Kidney (tissue), 14 donors: ENCODE data around the gene PSEN2. TPM values are rescaled to one million over a fixed set of nuclear protein-coding genes. Genes with fewer than 3 reads are reported as not detected.

Experiments
- DNase-seq, 5 donors: peaks; one replicate each; pipeline ENCODE4 v3.0.0-alpha.2; 2013 to 2020
- FAIRE-seq: peaks from 2 replicates; lab custom pipeline; 2012; peaks lifted over from hg19 to GRCh38; lab: Jason Lieb, UNC
- H3K27ac ChIP-seq, 2 donors: one replicate each; pipeline ENCODE4 v1.7.0; 2013; ENCODE audit warnings: low read depth in 2 of 2, low read length in 2 of 2, inconsistent platforms in 1 of 2
- H3K27me3 ChIP-seq: one replicate; pipeline ENCODE4 v1.7.1; 2013; ENCODE audit warnings: low read length, inconsistent platforms; ENCODE audit not compliant: control insufficient read depth, insufficient read depth
- H3K36me3 ChIP-seq, 3 donors: one replicate each; pipeline versions ENCODE4 v1.7.0 to v1.7.1; 2013; ENCODE audit warnings: low read length in 3 of 3, control low read depth in 1 of 3, inconsistent platforms in 1 of 3; ENCODE audit not compliant: insufficient read depth in 3 of 3, control insufficient read depth in 2 of 3
- H3K4me1 ChIP-seq, 3 donors: one replicate each; pipeline versions ENCODE4 v1.7.0 to v1.7.1; 2013; ENCODE audit warnings: low read length in 3 of 3, inconsistent platforms in 1 of 3, low read depth in 1 of 3; ENCODE audit not compliant: control insufficient read depth in 2 of 3, insufficient read depth in 2 of 3
- H3K4me3 ChIP-seq, 3 donors: one replicate each; pipeline versions ENCODE4 v1.7.0 to v1.8.1; 2013; ENCODE audit warnings: low read length in 3 of 3, control low read depth in 1 of 3, inconsistent platforms in 1 of 3
- H3K9ac ChIP-seq, 3 donors: one replicate each; pipeline versions ENCODE4 v1.7.0 to v1.7.1; 2013; ENCODE audit warnings: low read length in 3 of 3, control low read depth in 1 of 3, inconsistent platforms in 1 of 3
- H3K9me3 ChIP-seq, 3 donors: one replicate each; pipeline versions ENCODE4 v1.7.0 to v1.7.1; 2013; ENCODE audit warnings: low read length in 3 of 3, control low read depth in 1 of 3, inconsistent platforms in 1 of 3; ENCODE audit not compliant: control insufficient read depth in 2 of 3, insufficient read depth in 1 of 3
- intact Hi-C: fragments of 100-400 bp; cut with DNase I; formaldehyde crosslinking; loops from one replicate; pipeline ENCODE4 v1.11.1; 2022
- polyA plus RNA-seq: library from polyadenylated mRNA; stranded (reverse); fragments of 350-450 nt; fragmentation: Illumina TruSeq; extraction: RNeasy Lipid Tissue Mini Kit (QIAGEN cat#74804); gene quantifications from one replicate; pipeline ENCODE4 v1.2.3, GENCODE V29; 2014; ENCODE audit warnings: low read depth, low replicate concordance; ENCODE audit not compliant: insufficient read depth
- total RNA-seq: library from RNA; stranded (reverse); fragmentation: NEBNext Ultra II Directional; extraction: Animal tissue kit (Norgen Biotek cat#: 25700); gene quantifications from one replicate; pipeline ENCODE4 v1.2.1, GENCODE V29; 2021
- TF ChIP-seq, protein P1 (sequence below): IDR thresholded peaks from 3 replicates; pipeline ENCODE4 v1.5.1; 2012; ENCODE audit warnings: mild to moderate bottlenecking, moderate library complexity, borderline replicate concordance; ENCODE audit not compliant: insufficient read depth; ENCODE audit errors: extremely low read depth
- donor health status: control.
- donor health status: control.
- donor health status: control.
- donor health status: control.
- donor health status: control.
- donor health status: DM: yes; HTN: yes; CAD: no.
- donor health status: Normal renal cell carcinoma (clear cell type).

The PSEN2 gene
- total and polyA plus RNA-seq, 2 donors from 2014 or later, result 22.6 to 25.6 TPM

DNA sequence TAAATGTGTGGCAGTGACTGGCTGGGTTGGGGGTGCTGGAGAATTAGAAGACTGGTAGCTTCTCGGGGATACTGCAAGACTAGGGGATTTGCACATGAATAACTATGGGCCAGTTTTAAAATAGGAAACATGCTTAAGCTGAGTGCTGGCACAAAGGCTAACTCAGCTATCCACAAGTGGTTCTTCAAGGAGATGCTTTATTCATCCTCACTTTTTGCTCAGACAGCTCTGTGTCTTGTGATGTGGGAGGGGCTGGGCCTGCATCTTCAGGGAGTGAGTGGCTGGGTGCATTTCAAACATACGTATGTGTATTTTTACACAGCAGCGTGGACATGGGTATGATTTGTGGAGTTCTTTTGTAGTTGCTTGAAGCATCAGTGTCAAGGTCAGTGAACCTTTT is 72.0 kb downstream of the PSEN2 start:
- intact Hi-C loops, result no loop called here
- Histone ChIP-seq H3K4me3 (no peak overlapping the region), H3K27me3 (no peaks in the 10 kb centered on the region), H3K9ac (no peak overlapping the region), H3K36me3 (no peaks in the 10 kb centered on the region), H3K4me1 (peaks cover 0 to 56% (median 36%) of the 10 kb centered on the region in 3 donors), H3K27ac (no peak overlapping the region), H3K9me3 (no peaks in the 10 kb centered on the region)
- FAIRE-seq (no peak), DNase-seq (no peak)
- TF ChIP-seq, protein P1, sequence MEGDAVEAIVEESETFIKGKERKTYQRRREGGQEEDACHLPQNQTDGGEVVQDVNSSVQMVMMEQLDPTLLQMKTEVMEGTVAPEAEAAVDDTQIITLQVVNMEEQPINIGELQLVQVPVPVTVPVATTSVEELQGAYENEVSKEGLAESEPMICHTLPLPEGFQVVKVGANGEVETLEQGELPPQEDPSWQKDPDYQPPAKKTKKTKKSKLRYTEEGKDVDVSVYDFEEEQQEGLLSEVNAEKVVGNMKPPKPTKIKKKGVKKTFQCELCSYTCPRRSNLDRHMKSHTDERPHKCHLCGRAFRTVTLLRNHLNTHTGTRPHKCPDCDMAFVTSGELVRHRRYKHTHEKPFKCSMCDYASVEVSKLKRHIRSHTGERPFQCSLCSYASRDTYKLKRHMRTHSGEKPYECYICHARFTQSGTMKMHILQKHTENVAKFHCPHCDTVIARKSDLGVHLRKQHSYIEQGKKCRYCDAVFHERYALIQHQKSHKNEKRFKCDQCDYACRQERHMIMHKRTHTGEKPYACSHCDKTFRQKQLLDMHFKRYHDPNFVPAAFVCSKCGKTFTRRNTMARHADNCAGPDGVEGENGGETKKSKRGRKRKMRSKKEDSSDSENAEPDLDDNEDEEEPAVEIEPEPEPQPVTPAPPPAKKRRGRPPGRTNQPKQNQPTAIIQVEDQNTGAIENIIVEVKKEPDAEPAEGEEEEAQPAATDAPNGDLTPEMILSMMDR, result no peak

DNA sequence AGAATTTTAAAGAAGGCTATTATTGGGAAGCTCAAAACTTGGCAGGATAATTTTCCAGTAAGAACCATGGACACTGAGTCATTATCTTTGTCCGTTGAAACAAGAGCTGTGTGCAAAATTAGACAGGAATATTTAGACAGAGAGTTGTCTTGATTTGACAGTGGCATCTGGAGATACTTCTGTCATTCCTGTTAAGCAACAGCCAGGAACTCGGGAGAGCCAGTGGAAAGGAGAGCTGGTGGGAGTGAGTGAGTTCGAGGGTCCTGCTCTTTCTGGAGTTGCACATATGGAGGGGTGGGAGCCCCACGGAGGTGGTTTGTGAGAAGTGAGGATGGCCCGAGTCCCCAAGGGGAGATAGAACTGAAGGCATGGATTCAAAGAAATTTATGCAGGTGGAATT is 72.7 kb downstream of the PSEN2 start:
- no peaks in the 10 kb centered on the region for H3K9me3 ChIP-seq
- H3K9ac ChIP-seq, result no peak overlapping the region
- H3K4me3 ChIP-seq, result no peak overlapping the region
- peaks cover 0 to 56% (median 36%) of the 10 kb centered on the region in 3 donors for H3K4me1 ChIP-seq
- H3K27ac ChIP-seq, result no peak overlapping the region
- DNase-seq, result no peak
- intact Hi-C loops, result no loop called here
- FAIRE-seq, result no peak
- H3K27me3 ChIP-seq, result no peaks in the 10 kb centered on the region
- no peaks in the 10 kb centered on the region for H3K36me3 ChIP-seq
- TF ChIP-seq, protein P1, result no peak

DNA sequence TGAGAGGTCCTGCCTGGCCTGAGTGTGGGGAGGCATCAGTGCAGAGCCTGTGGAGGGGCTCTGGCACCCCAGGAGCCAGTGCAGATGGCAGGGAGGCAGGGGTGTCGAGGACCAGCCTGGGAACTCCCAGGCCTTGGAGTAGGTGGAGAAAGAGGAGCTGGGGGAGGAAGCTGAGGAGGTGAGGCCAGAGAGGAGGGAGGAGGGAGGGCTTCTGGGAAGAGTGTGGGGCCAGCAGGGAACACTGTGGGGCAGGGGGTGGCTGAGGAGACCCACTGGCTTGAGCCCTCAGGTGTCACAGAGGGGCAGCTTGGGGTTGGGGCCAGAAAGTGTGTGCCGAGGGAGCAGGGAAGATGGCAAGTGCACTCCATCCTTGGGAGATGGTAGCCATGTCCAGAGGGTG is 73.5 kb downstream of the PSEN2 start:
- H3K4me3 ChIP-seq, result no peak overlapping the region
- peak overlapping the region; percentile 26 to 27 for H3K27ac ChIP-seq
- TF ChIP-seq, protein P1, result no peak
- intact Hi-C loops, result no loop called here
- no peaks in the 10 kb centered on the region for H3K36me3 ChIP-seq
- no peak overlapping the region for H3K9ac ChIP-seq
- H3K9me3 ChIP-seq, result no peaks in the 10 kb centered on the region
- H3K4me1 ChIP-seq, result peaks cover 0 to 52% (median 34%) of the 10 kb centered on the region in 3 donors
- DNase-seq (no peak), FAIRE-seq (no peak)
- no peaks in the 10 kb centered on the region for H3K27me3 ChIP-seq
